ENCODE data around the gene PCARE.

The PCARE gene

DNA sequence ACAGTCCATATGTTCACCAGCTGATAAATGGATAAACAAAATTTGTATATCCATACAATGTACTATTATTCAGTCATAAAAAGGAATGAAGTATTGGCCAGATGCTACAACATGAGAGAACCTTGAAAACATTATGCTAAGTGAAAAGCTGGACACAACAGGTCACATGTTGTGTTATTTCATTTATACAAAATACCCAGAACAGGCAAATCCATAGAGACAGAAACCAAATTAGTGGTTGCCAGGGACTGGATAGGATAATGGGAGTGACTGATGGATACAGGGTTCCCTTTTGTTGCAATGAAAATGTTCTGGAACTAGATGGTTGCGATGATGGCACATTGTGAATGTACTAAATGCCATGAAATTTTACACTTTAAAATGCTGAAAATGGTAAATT lies 10.2 kb upstream of the PCARE start:
- Histone ChIP-seq H3K4me3 (replicated peaks; ENCODE audit: insufficient read depth, low read length) (no peak overlapping the region), H3K27ac (replicated peaks) (no peak overlapping the region), H3K27me3 (ENCODE audit: insufficient read depth, poor library complexity, severe bottlenecking) (no peaks in the 10 kb centered on the region)
- no peak for TF ChIP-seq GABPA (IDR thresholded peaks at IDR 0.05; ENCODE audit: low read depth)
- no peak for TF ChIP-seq SPI1 (IDR thresholded peaks at IDR 0.05; ENCODE audit: borderline replicate concordance, low read depth)
- TF ChIP-seq, protein P1, sequence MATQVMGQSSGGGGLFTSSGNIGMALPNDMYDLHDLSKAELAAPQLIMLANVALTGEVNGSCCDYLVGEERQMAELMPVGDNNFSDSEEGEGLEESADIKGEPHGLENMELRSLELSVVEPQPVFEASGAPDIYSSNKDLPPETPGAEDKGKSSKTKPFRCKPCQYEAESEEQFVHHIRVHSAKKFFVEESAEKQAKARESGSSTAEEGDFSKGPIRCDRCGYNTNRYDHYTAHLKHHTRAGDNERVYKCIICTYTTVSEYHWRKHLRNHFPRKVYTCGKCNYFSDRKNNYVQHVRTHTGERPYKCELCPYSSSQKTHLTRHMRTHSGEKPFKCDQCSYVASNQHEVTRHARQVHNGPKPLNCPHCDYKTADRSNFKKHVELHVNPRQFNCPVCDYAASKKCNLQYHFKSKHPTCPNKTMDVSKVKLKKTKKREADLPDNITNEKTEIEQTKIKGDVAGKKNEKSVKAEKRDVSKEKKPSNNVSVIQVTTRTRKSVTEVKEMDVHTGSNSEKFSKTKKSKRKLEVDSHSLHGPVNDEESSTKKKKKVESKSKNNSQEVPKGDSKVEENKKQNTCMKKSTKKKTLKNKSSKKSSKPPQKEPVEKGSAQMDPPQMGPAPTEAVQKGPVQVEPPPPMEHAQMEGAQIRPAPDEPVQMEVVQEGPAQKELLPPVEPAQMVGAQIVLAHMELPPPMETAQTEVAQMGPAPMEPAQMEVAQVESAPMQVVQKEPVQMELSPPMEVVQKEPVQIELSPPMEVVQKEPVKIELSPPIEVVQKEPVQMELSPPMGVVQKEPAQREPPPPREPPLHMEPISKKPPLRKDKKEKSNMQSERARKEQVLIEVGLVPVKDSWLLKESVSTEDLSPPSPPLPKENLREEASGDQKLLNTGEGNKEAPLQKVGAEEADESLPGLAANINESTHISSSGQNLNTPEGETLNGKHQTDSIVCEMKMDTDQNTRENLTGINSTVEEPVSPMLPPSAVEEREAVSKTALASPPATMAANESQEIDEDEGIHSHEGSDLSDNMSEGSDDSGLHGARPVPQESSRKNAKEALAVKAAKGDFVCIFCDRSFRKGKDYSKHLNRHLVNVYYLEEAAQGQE (IDR thresholded peaks at IDR 0.05; ENCODE audit: insufficient replicate concordance, low read depth) = no peak
- TF ChIP-seq POLR2AphosphoS5 (IDR thresholded peaks at IDR 0.05; ENCODE audit: low read depth) = no peak
- TF ChIP-seq, protein P2, sequence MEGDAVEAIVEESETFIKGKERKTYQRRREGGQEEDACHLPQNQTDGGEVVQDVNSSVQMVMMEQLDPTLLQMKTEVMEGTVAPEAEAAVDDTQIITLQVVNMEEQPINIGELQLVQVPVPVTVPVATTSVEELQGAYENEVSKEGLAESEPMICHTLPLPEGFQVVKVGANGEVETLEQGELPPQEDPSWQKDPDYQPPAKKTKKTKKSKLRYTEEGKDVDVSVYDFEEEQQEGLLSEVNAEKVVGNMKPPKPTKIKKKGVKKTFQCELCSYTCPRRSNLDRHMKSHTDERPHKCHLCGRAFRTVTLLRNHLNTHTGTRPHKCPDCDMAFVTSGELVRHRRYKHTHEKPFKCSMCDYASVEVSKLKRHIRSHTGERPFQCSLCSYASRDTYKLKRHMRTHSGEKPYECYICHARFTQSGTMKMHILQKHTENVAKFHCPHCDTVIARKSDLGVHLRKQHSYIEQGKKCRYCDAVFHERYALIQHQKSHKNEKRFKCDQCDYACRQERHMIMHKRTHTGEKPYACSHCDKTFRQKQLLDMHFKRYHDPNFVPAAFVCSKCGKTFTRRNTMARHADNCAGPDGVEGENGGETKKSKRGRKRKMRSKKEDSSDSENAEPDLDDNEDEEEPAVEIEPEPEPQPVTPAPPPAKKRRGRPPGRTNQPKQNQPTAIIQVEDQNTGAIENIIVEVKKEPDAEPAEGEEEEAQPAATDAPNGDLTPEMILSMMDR (IDR thresholded peaks at IDR 0.05; ENCODE audit: insufficient read depth, low read length) = no peak
- no peak for DNase-seq (ENCODE audit: low read depth in 1 of 2, low spot score in 1 of 2)

DNA sequence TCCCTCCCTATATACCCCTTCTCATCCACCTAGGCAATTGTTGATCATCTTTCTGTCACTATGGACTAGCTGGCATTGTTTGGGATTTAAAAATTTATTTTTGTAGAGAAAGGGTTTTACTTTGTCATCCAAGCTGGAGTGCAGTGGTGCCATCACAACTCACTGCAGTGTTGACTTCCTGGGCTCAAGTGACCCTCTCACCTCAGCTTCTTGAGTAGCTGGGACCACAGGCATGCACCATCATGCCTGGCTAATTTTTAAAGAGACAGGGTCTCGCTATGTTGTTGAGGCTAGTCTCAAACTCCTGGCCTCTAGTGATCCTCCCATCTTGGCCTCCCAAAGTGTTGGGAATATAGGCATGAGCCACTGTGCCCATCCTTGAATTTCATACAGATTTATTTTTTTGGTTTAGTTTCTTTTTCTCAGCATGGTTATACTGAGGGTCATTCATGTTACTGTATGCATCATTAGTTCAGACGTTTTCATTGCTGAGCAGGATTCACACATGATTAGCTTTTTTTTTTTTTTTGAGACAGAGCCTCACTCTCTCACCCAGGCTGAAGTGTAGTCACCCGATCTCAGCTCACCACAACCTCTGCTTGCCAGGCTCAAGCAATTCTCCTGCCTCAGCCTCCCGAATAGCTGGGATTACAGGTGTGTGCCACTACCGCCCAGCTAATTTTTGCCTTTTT lies 8.6 kb upstream of the PCARE start:
- TF ChIP-seq, protein P2 (IDR thresholded peaks at IDR 0.05; ENCODE audit: insufficient read depth, low read length) = no peak
- TF ChIP-seq, protein P1 (IDR thresholded peaks at IDR 0.05; ENCODE audit: insufficient replicate concordance, low read depth) = no peak
- TF ChIP-seq SPI1 (IDR thresholded peaks at IDR 0.05; ENCODE audit: borderline replicate concordance, low read depth) (no peak), GABPA (IDR thresholded peaks at IDR 0.05; ENCODE audit: low read depth) (no peak), POLR2AphosphoS5 (IDR thresholded peaks at IDR 0.05; ENCODE audit: low read depth) (no peak)
- Histone ChIP-seq H3K27me3 (ENCODE audit: insufficient read depth, poor library complexity, severe bottlenecking) (no peaks in the 10 kb centered on the region), H3K27ac (replicated peaks) (no peak overlapping the region), H3K4me3 (replicated peaks; ENCODE audit: insufficient read depth, low read length) (no peak overlapping the region)
- no peak for DNase-seq (ENCODE audit: low read depth in 1 of 2, low spot score in 1 of 2)

DNA sequence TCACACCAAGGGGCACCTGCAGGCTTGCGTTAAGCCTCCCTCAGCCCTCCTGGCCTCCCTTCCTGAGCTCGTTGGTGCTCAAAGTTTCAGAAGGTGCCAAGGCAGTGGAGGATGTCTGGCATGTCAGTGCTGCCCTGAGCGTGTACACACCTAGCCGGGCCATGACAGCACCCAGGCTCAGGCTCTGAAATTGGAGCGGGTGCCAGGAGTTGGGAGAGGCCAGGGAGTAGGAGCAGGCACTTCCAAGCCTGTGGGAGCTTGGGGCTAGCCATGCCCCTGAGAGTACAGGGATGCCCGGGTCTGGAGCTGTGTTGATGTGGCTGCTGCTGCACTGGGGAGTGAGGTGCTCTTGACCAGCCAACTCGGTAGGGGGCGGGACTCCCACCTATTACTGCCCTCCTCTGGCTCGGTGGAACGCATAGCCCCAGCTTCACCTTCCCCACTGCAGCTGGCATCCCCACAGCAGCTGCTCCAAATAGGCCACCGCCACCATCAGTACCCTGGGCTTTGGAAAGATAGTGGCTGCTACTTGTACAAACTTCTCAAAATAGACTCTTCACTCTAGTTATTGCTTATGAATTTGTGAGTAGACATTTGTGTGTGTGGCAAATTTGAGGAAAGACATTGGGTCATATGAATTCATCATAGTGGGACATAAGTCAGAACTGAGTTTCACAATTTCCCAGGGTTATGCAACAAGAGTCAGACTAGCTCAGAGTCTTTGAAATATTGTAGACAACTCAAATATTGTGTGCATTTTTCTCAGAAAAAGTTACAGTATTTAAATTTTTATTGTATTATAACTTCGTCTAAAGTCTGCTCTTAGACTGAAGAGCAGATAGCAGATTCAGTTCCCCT lies 6.8 kb upstream of the PCARE start:
- DNase-seq (ENCODE audit: low read depth in 1 of 2, low spot score in 1 of 2) = peak; percentile 53 to 60
- TF ChIP-seq POLR2AphosphoS5 (IDR thresholded peaks at IDR 0.05; ENCODE audit: low read depth) = no peak
- TF ChIP-seq, protein P1 (IDR thresholded peaks at IDR 0.05; ENCODE audit: insufficient replicate concordance, low read depth) = no peak
- TF ChIP-seq GABPA (IDR thresholded peaks at IDR 0.05; ENCODE audit: low read depth) = no peak
- TF ChIP-seq, protein P2 (IDR thresholded peaks at IDR 0.05; ENCODE audit: insufficient read depth, low read length) = no peak
- TF ChIP-seq SPI1 (IDR thresholded peaks at IDR 0.05; ENCODE audit: borderline replicate concordance, low read depth) = no peak
- Histone ChIP-seq H3K27me3 (ENCODE audit: insufficient read depth, poor library complexity, severe bottlenecking) (no peaks in the 10 kb centered on the region), H3K4me3 (replicated peaks; ENCODE audit: insufficient read depth, low read length) (no peak overlapping the region), H3K27ac (replicated peaks) (no peak overlapping the region)

Data from HL-60 (cell line).